GM03348 (cell line): ENCODE results near the gene FOXO6.
A peak's percentile ranks its signal among the peaks of the same experiment; 100 is the strongest.

ENCODE experiments used
- DNase-seq: peaks from one replicate; pipeline ENCODE4 v3.0.0; 2012; ENCODE audit warnings: low spot score

FOXO6 gene

GRCh38 chr1:41351262-41352151 is 9.7 kb upstream of the FOXO6 start:
- no peak for DNase-seq

- peak; percentile 1 for DNase-seq
Measured at GRCh38 chr1:41353744-41354143, 7.5 kb upstream of the FOXO6 start.

GRCh38 chr1:41354956-41355355 is 6.3 kb upstream of the FOXO6 start:
- DNase-seq, result no peak

- no peak for DNase-seq
Measured at GRCh38 chr1:41355356-41355755, 5.9 kb upstream of the FOXO6 start.

- DNase-seq, result no peak
Measured at GRCh38 chr1:41355761-41356160, 5.5 kb upstream of the FOXO6 start.

GRCh38 chr1:41356752-41357151 is 4.5 kb upstream of the FOXO6 start:
- DNase-seq, result no peak

GRCh38 chr1:41357451-41358101 is 3.7 kb upstream of the FOXO6 start:
- peak; percentile 12 for DNase-seq

GRCh38 chr1:41358131-41359021 is 2.9 kb upstream of the FOXO6 start:
- peak; percentile 17 for DNase-seq

- DNase-seq, result peak; percentile 80
Measured at GRCh38 chr1:41359211-41360073, 1.8 kb upstream of the FOXO6 start.

GRCh38 chr1:41360074-41360785 is 1.0 kb upstream of the FOXO6 start:
- DNase-seq, result peak; percentile 2

- DNase-seq, result no peak
Measured at GRCh38 chr1:41361495-41362356, 492 bp downstream of the FOXO6 start.

- no peak for DNase-seq
Measured at GRCh38 chr1:41362357-41362721, 1.1 kb downstream of the FOXO6 start.

GRCh38 chr1:41362749-41363590 is 1.7 kb downstream of the FOXO6 start:
- DNase-seq, result no peak

- no peak for DNase-seq
Measured at GRCh38 chr1:41363591-41364320, 2.5 kb downstream of the FOXO6 start.

GRCh38 chr1:41364442-41365319 is 3.4 kb downstream of the FOXO6 start:
- no peak for DNase-seq

- DNase-seq, result no peak
Measured at GRCh38 chr1:41365320-41365633, 4.0 kb downstream of the FOXO6 start.

- no peak for DNase-seq
Measured at GRCh38 chr1:41365772-41366454, 4.7 kb downstream of the FOXO6 start.
